A549 (cell line): Measurements from ENCODE around the gene WDR62. TPM values are rescaled to one million over a fixed set of nuclear protein-coding genes. Genes with fewer than 3 reads are reported as not detected.

Source experiments
- BHLHE40 ChIP-seq: IDR thresholded peaks from 2 replicates; pipeline ENCODE4 v1.6.1; 2012; ENCODE audit warnings: low read depth, low read length, inconsistent platforms
- CBX2 ChIP-seq: fragments of 200-600 bp; sonication (generic); IDR thresholded peaks from 2 replicates; pipeline ENCODE4 v1.6.1; 2016; ENCODE audit warnings: low read depth, mild to moderate bottlenecking, borderline replicate concordance
- CBX8 ChIP-seq: fragments of 200-600 bp; sonication (generic); IDR thresholded peaks from 2 replicates; pipeline ENCODE4 v1.6.1; 2016
- CHD4 ChIP-seq: fragments of 200-600 bp; sonication (generic); IDR thresholded peaks from 2 replicates; pipeline ENCODE4 v1.6.1; 2016; ENCODE audit warnings: antibody characterized with exemption, mild to moderate bottlenecking, borderline replicate concordance
- E2F6 ChIP-seq: IDR thresholded peaks from 2 replicates; pipeline ENCODE4 v1.6.1; 2012; ENCODE audit warnings: low read depth, borderline replicate concordance
- EHMT2 ChIP-seq: fragments of 200-600 bp; sonication (generic); IDR thresholded peaks from 2 replicates; pipeline ENCODE4 v1.6.1; 2016; ENCODE audit warnings: antibody characterized with exemption, low read depth, mild to moderate bottlenecking, moderate library complexity
- ELK1 ChIP-seq: fragments of 150-350 bp; IDR thresholded peaks from 2 replicates; pipeline ENCODE4 v1.6.1; 2014; ENCODE audit warnings: low read depth, mild to moderate bottlenecking, low read length
- FOXS1 ChIP-seq: fragments of 250-450 bp; sonication (Bioruptor Pico); IDR thresholded peaks from 2 replicates; pipeline ENCODE4 v1.5.0; 2020; ENCODE audit warnings: mild to moderate bottlenecking, moderate library complexity
- GATA3 ChIP-seq: IDR thresholded peaks from 2 replicates; pipeline ENCODE4 v1.6.1; 2012; ENCODE audit warnings: borderline replicate concordance
- HDAC2 ChIP-seq: fragments of 200-600 bp; sonication (generic); IDR thresholded peaks from 2 replicates; pipeline ENCODE4 v1.6.1; 2016
- HMGXB4 ChIP-seq: fragments of 250-450 bp; sonication (Bioruptor Pico); IDR thresholded peaks from 2 replicates; pipeline ENCODE4 v1.5.0; 2021; ENCODE audit warnings: mild to moderate bottlenecking, moderate library complexity, borderline replicate concordance
- HOXA7 ChIP-seq: fragments of 250-450 bp; sonication (Bioruptor Pico); IDR thresholded peaks from 2 replicates; pipeline ENCODE4 v1.5.0; 2020; ENCODE audit warnings: mild to moderate bottlenecking, moderate library complexity
- JUN ChIP-seq, 2 experiments: fragments of >200 bp; sonication (Bioruptor Twin); formaldehyde crosslinking; IDR thresholded peaks; 2 replicates in 1 of 2; 3 replicates in 1 of 2; pipeline ENCODE4 v1.6.1; 2016 to 2017
- JUNB ChIP-seq: fragments of >200 bp; sonication (Bioruptor Twin); formaldehyde crosslinking; IDR thresholded peaks from 2 replicates; pipeline ENCODE4 v1.6.1; 2016
- KDM5A ChIP-seq: fragments of 200-600 bp; sonication (generic); IDR thresholded peaks from 2 replicates; pipeline ENCODE4 v1.6.1; 2016; ENCODE audit warnings: antibody characterized with exemption, mild to moderate bottlenecking
- MAFK ChIP-seq: fragments of 450-650 bp; IDR thresholded peaks from 2 replicates; pipeline ENCODE4 v1.6.1; 2014; ENCODE audit not compliant: partially characterized antibody
- MAZ ChIP-seq: fragments of 150-350 bp; IDR thresholded peaks from 2 replicates; pipeline ENCODE4 v1.6.1; 2014; ENCODE audit warnings: antibody characterized with exemption, low read depth, low read length, borderline replicate concordance
- MYC ChIP-seq: IDR thresholded peaks from 2 replicates; pipeline ENCODE4 v1.6.1; 2012; ENCODE audit warnings: mild to moderate bottlenecking, inconsistent platforms, low read length, improper control_type of control experiment, borderline replicate concordance
- NFE2L2 ChIP-seq: fragments of 150-350 bp; conservative IDR thresholded peaks from 2 replicates; pipeline ENCODE4 v1.6.1; 2014; ENCODE audit warnings: low read length
- NPAS2 ChIP-seq: fragments of 250-450 bp; sonication (Bioruptor Pico); IDR thresholded peaks from 2 replicates; pipeline ENCODE4 v1.8.0; 2022; ENCODE audit warnings: mild to moderate bottlenecking, moderate library complexity, borderline replicate concordance
- NR3C1 ChIP-seq: fragments of >200 bp; sonication (Bioruptor Twin); formaldehyde crosslinking; IDR thresholded peaks from 3 replicates; pipeline ENCODE4 v1.6.1; 2017
- PHF8 ChIP-seq: fragments of 200-600 bp; sonication (generic); IDR thresholded peaks from 2 replicates; pipeline ENCODE4 v1.6.1; 2016; ENCODE audit warnings: low read depth, mild to moderate bottlenecking, antibody characterized with exemption, moderate library complexity, borderline replicate concordance
- RARB ChIP-seq: fragments of 250-450 bp; sonication (Bioruptor Pico); IDR thresholded peaks from 2 replicates; pipeline ENCODE4 v1.8.0; 2021; ENCODE audit warnings: mild to moderate bottlenecking, moderate library complexity
- RCOR1 ChIP-seq: fragments of 150-350 bp; IDR thresholded peaks from 2 replicates; pipeline ENCODE4 v1.6.1; 2014; ENCODE audit warnings: antibody characterized with exemption, low read length, low read depth
- RFX5 ChIP-seq: fragments of 450-650 bp; IDR thresholded peaks from 2 replicates; pipeline ENCODE4 v1.7.1; 2014; ENCODE audit warnings: antibody characterized with exemption, mild to moderate bottlenecking, moderate library complexity
- RNF2 ChIP-seq: fragments of 200-600 bp; sonication (generic); IDR thresholded peaks from 2 replicates; pipeline ENCODE4 v1.6.1; 2016; ENCODE audit warnings: low read depth, mild to moderate bottlenecking, antibody characterized with exemption, moderate library complexity, borderline replicate concordance
- TP53 ChIP-seq: fragments of 250-450 bp; sonication (Bioruptor Pico); IDR thresholded peaks from 2 replicates; pipeline ENCODE4 v1.5.0; 2021; ENCODE audit warnings: mild to moderate bottlenecking, moderate library complexity
- ZFP36 ChIP-seq: fragments of 450-650 bp; IDR thresholded peaks from 2 replicates; pipeline ENCODE4 v1.6.1; 2014; ENCODE audit warnings: borderline replicate concordance; ENCODE audit not compliant: partially characterized antibody
- ZNF302 ChIP-seq: fragments of 250-450 bp; sonication (Bioruptor Pico); IDR thresholded peaks from 2 replicates; pipeline ENCODE4 v1.9.0; 2021; ENCODE audit warnings: inconsistent platforms, mild to moderate bottlenecking, moderate library complexity
- ZSCAN20 ChIP-seq: fragments of 250-450 bp; sonication (Bioruptor Pico); IDR thresholded peaks from 2 replicates; pipeline ENCODE4 v1.8.0; 2022; ENCODE audit warnings: mild to moderate bottlenecking, moderate library complexity
- polyA plus RNA-seq, 4 experiments: library from polyadenylated mRNA; depleted of rRNA in 3 of 4; stranded (reverse); fragments of >200 nt; fragmentation: RNase III in 1 of 4; extraction: RNeasy Plus Mini Kit Qiagen cat#74134 plus additional on column Dnase treatment in 1 of 4; gene quantifications; 2 replicates in 3 of 4; 3 replicates in 1 of 4; pipeline ENCODE4 v1.2.3, GENCODE V29; 2011 to 2017
- TF ChIP-seq, protein P1 (sequence below): fragments of >200 bp; sonication (Bioruptor Twin); formaldehyde crosslinking; IDR thresholded peaks from 3 replicates; pipeline ENCODE4 v1.5.1; 2016
- TF ChIP-seq, protein P2 (sequence below): IDR thresholded peaks from 2 replicates; pipeline ENCODE4 v1.6.1; 2012
- TF ChIP-seq, protein P3 (sequence below): fragments of 200-600 bp; sonication (generic); IDR thresholded peaks from 2 replicates; pipeline ENCODE4 v1.6.1; 2016; ENCODE audit warnings: antibody characterized with exemption, mild to moderate bottlenecking, moderate library complexity

WDR62 gene
- polyA plus RNA-seq, 2 of the 4 experiments (the other 2 are of a cell fraction): 15.5 to 32.9 TPM

GRCh38 chr19:36139473-36140303 lies 85.0 kb downstream of the WDR62 start, which contains the start of gene CAPNS1 (continued):
- TF ChIP-seq NPAS2 (CRISPR knock-in tag) (no peak), TP53 (CRISPR knock-in tag) (peak; percentile 57; the same call in 1 of the 2 replicates), MAZ (peak; percentile 92; the same call in 1 of the 2 replicates), HDAC2 (no peak), NFE2L2 (no peak), PHF8 (peak; percentile 89), JUNB (peak; percentile 34; the same call in 1 of the 2 replicates), CBX8 (no peak), ZFP36 (no peak), ZNF302 (CRISPR knock-in tag) (no peak), FOXS1 (CRISPR knock-in tag) (no peak), HMGXB4 (CRISPR knock-in tag) (no peak), BHLHE40 (peak; percentile 41; the same call in 1 of the 2 replicates), RARB (CRISPR knock-in tag) (no peak), RNF2 (no peak), CBX2 (peak; percentile 18; the same call in 1 of the 2 replicates), MAFK (no peak), ELK1 (no peak), HOXA7 (CRISPR knock-in tag) (no peak), ZSCAN20 (no peak), NR3C1 (no peak), JUN (IDR thresholded peaks at IDR 0.05) (peak; percentile 93 to 100), RCOR1 (0 out of 2 replicates have a peak, but pooled peaks have one; percentile 8), CHD4 (no peak), MYC (peak; percentile 90), GATA3 (peak; percentile 59; the same call in 1 of the 2 replicates), E2F6 (no peak; the same call in none of the 2 replicates), RFX5 (peak; percentile 27; the same call in 1 of the 2 replicates), KDM5A (no peak), EHMT2 (no peak)
- TF ChIP-seq, protein P1, sequence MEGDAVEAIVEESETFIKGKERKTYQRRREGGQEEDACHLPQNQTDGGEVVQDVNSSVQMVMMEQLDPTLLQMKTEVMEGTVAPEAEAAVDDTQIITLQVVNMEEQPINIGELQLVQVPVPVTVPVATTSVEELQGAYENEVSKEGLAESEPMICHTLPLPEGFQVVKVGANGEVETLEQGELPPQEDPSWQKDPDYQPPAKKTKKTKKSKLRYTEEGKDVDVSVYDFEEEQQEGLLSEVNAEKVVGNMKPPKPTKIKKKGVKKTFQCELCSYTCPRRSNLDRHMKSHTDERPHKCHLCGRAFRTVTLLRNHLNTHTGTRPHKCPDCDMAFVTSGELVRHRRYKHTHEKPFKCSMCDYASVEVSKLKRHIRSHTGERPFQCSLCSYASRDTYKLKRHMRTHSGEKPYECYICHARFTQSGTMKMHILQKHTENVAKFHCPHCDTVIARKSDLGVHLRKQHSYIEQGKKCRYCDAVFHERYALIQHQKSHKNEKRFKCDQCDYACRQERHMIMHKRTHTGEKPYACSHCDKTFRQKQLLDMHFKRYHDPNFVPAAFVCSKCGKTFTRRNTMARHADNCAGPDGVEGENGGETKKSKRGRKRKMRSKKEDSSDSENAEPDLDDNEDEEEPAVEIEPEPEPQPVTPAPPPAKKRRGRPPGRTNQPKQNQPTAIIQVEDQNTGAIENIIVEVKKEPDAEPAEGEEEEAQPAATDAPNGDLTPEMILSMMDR: peak; percentile 17; the same call in 1 of the 3 replicates
- TF ChIP-seq, protein P2, sequence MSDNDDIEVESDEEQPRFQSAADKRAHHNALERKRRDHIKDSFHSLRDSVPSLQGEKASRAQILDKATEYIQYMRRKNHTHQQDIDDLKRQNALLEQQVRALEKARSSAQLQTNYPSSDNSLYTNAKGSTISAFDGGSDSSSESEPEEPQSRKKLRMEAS: peak; percentile 86
- TF ChIP-seq, protein P3, sequence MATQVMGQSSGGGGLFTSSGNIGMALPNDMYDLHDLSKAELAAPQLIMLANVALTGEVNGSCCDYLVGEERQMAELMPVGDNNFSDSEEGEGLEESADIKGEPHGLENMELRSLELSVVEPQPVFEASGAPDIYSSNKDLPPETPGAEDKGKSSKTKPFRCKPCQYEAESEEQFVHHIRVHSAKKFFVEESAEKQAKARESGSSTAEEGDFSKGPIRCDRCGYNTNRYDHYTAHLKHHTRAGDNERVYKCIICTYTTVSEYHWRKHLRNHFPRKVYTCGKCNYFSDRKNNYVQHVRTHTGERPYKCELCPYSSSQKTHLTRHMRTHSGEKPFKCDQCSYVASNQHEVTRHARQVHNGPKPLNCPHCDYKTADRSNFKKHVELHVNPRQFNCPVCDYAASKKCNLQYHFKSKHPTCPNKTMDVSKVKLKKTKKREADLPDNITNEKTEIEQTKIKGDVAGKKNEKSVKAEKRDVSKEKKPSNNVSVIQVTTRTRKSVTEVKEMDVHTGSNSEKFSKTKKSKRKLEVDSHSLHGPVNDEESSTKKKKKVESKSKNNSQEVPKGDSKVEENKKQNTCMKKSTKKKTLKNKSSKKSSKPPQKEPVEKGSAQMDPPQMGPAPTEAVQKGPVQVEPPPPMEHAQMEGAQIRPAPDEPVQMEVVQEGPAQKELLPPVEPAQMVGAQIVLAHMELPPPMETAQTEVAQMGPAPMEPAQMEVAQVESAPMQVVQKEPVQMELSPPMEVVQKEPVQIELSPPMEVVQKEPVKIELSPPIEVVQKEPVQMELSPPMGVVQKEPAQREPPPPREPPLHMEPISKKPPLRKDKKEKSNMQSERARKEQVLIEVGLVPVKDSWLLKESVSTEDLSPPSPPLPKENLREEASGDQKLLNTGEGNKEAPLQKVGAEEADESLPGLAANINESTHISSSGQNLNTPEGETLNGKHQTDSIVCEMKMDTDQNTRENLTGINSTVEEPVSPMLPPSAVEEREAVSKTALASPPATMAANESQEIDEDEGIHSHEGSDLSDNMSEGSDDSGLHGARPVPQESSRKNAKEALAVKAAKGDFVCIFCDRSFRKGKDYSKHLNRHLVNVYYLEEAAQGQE: no peak
